Measurements from ENCODE around the gene NCAM2. TPM values are rescaled to one million over a fixed set of nuclear protein-coding genes. Genes with fewer than 3 reads are reported as not detected.
A peak's percentile ranks its signal among the peaks of the same experiment; 100 is the strongest.

Gene NCAM2
- polyA plus RNA-seq, 3 donors, result 5.7 to 9.8 (median 5.9) TPM

- no peak for DNase-seq
Observed at GRCh38 chr21:21205604-21206003, 207.4 kb downstream of the NCAM2 start.

DNA sequence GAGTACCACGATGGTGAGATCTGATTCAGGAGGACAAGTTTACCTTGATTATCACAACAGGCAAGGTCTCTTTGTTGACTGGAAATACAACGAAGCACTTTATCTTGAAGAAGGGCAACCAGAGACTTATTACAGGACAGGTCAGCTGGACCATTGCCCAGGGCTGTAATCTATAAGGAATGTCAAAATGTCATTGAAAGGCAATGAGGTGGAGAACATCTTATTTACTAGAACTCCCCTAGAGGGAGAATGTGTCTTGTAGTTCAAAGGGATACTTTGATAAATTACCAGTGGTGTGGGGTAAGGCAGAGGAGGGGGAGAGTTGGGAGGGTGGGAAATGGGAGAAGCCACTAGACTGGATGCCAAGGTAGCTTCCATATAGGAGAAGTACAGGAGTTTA lies 212.3 kb downstream of the NCAM2 start:
- DNase-seq, result peak; percentile 31

- DNase-seq, result no peak
Observed at GRCh38 chr21:21213297-21213696, 215.1 kb downstream of the NCAM2 start.

- DNase-seq, result no peak
Observed at GRCh38 chr21:21216047-21216446, 217.8 kb downstream of the NCAM2 start.

GRCh38 chr21:21226472-21226871 lies 228.3 kb downstream of the NCAM2 start:
- DNase-seq, result no peak

DNA sequence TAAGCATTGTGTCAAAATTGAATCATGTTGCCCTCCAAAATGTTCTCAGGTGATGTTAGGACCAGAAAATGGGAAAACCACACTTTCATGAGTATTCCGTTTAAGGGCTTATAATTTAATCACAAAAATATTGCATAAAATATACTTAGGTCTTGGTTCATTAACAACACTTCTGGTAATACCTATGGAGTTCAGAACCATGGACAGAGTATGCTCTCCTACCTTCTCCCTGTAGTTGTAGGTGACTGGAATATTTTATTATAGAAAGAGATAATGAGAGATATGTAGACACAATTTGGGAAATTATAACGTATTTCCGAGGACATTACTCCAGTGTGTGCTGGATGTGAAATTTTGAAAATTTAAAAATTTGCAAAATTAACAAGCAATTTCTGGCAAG lies 232.5 kb downstream of the NCAM2 start:
- DNase-seq, result peak; percentile 5

DNA sequence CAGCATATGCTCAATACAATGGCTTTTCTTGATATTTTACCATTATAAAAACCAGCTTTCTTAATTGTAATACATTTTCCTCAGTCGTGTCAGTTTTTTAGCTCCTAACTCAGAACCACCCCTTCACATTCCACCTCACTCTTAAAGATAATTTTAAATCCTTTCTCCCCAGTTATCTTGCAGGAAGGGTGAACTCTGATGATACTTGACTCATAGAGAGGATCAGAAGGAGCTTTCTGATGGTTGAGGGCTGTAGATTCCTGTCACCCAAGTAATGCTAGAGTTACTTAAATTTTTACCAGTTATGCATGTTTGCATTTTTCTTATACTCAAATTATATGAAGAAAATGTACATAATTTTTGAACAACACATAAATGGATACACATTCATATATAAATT lies 233.7 kb downstream of the NCAM2 start:
- DNase-seq, result no peak

DNA sequence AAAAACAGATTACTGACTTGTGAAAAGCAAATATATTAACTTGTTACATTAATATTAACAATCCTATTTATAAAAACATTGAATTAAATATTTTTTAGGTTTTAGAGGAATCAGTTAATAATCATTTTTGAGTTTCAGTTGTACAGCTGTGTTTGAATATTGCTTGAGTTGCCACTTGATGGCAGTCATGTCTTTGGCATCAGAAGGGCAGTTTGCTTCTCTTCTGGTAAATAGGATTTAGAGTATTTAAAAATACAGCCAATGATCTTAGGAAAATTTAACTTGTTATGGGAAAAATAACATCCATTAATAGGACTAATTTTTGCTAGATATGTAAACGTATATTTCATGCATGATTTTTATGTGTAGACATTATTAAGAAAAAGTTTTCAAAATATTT lies 234.1 kb downstream of the NCAM2 start:
- peak; percentile 4 for DNase-seq

DNA sequence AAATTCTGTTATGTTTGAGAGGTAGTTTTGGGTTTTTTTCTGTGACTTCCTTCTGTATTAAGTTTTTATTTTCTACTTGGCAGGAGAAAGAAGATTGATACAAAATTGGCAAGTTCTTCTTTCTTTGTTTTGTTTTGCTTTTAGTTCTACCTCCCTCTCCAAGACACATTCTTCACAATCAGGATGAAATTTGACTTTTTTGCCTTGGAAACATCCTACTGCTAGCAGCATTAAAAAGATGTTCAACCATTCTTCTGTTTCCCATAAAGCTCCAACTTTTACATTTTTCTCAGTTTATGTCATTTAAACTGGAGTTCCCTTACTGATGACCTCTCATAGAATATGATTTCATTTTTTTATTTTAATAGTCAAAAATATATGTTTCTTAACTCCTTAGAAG lies 234.8 kb downstream of the NCAM2 start:
- no peak for DNase-seq

DNA sequence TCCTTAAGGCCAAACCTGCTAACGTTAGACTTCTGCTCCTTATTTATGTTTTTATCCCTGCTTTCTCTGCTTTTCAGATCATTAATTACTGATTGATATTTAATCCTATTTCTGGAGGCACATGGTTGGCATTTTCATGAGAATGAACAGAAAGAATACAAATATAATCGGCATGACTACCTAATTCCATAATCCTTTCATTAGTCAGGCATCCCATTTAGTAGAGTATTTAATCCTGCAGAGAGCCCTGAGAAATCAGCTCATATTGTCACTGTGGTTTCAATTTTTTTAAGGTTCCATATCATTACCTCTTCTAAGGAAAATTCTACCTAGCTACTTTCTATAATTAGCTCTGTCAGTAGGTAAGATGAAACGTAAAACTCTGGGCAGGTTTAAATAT lies 238.8 kb downstream of the NCAM2 start:
- DNase-seq, result no peak

DNA sequence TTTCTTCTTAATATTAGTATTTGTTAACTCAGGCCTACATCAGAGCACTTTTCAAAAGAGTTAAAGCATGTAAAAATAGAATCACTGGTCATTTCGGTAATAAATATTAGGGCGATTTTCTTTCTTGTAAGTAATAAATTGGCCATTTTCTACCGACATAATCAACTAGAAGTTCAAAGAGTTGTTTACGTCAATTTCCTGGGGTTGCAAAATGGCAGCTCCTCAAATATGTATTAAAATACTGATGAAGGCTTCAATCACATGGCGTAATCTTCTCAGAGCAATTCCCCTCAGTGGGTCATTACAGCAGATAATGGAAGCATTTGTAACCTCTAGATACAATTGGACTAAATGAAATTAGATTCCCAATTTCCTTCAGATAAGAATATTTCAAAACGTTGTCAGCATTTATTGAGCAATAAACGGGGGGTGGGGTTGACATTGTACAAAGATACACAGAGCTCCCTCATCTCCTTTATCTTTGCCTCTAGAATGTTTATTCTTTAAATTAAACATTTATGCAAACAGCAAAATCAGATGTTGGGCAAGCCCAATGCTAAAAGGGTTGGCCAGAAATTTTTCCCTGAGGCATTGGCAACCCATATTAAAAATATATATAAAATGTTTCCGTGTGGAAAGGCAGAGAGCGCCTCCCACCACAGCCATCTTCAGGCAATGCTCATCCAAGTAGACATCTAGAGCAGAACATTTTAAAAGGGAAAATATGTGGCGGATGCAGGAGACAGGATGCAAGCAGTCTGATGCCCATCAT lies 240.6 kb downstream of the NCAM2 start:
- DNase-seq, result no peak

GRCh38 chr21:21241391-21241790 lies 243.2 kb downstream of the NCAM2 start:
- no peak for DNase-seq

DNA sequence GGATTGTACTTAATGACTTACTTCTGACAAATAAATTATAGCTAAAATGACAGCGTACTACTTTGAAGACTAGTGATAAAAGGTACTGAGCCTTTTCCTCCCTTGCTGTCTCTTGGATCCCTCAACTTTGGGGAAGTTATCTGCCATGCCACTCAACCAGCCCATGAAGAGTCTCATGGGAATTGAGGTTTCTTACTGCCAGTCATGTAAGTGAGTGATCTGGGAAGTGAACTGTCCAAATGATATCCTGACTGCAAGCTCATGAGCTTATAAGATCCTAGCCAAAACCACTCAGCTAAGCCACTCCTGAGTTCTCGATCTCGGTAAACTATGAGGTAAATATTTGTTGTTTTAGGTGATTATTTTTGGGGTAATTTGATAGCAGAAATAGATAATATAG lies 247.8 kb downstream of the NCAM2 start:
- DNase-seq, result no peak

DNA sequence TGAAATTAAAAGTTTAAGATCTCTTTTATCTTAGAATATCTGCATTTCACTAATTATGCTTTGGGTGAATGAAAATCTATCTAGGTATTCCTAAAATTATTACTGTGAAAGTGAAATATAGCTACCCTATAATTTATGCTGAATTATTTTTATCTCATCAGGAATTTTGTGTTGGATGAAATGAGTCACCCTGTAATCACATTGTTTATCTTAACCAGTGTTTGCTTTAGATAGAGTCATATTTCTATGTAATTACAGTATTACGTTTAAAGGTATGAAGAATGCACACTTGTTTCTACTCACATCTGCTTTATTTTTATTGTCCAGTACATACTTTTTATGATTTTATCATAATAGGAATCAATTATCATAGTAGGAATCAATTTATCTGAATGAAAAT lies 249.2 kb downstream of the NCAM2 start:
- DNase-seq, result no peak

- DNase-seq, result no peak
Observed at GRCh38 chr21:21262048-21262447, 263.8 kb downstream of the NCAM2 start.

GRCh38 chr21:21268061-21268471 lies 269.9 kb downstream of the NCAM2 start:
- no peak for DNase-seq

- no peak for DNase-seq
Observed at GRCh38 chr21:21268885-21269284, 270.7 kb downstream of the NCAM2 start.

GRCh38 chr21:21279193-21279901 lies 281.1 kb downstream of the NCAM2 start:
- no peak for DNase-seq

- DNase-seq, result no peak
Observed at GRCh38 chr21:21283810-21284209, 285.6 kb downstream of the NCAM2 start.

DNA sequence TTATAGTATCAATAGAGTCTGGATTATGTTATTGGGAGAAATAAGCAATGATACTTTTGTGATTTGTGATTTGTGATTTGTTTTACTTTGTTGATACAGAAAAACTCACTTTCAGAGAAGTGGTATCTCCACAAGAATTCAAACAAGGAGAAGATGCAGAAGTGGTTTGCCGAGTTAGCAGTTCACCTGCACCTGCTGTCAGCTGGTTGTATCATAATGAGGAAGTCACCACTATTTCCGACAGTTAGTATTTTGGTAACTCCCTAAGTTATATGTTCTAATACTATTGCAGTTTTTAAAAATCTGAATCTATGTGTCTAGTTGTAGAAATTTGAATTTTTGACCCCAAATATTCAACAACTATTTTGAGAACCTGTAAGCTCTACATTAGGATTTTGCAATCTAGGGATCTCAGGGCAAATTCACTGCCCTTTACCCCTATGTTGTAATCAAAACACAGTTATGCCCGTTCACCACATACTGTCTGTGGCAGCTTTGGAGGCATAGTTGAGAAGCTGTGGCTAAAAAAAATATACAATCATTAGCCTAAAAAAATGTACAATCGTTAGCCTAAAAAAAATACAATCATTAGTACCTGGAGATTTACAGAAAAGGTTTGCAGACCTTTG lies 288.1 kb downstream of the NCAM2 start:
- no peak for DNase-seq

DNA sequence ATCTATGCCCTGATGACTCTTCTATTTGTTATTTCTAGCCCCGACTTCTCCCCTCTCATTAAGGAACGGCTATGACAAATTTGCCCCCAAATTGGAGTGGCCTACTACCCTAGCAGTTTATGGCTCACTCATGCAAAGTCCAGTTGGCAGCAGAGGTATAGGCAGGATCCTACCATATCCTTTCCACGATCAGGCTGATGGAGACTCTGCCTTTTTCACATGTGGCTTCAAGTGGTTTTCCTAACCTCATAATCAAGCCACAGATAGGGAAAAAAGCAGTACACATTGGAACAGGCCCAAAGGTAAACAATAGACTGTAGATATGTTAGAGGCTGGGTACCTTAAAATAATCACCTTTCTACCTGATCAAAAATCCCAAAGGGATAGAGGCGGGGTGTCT lies 292.5 kb downstream of the NCAM2 start:
- no peak for DNase-seq

GRCh38 chr21:21291883-21292569 lies 293.8 kb downstream of the NCAM2 start:
- DNase-seq, result no peak

DNA sequence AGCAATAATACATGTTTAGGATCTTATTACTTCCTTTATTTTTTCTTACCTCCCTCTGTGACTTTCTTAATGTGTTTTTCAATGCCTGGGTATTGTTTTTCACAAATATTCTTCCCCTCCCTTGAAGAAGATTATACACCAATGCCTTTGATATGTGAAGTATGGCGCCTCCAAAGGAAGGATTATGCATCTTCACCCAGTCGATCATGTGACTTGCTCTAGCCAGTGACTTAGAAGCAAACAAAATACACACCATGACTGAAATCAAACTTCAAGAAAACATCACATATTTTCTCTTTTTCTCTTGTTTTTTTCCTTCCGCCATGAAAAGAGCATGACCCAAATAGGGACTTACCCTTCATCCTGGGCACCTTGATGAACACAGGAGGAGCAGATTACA lies 297.1 kb downstream of the NCAM2 start:
- no peak for DNase-seq
